ENCODE measurements around the gene LPCAT1.
A peak's percentile ranks its signal among the peaks of the same experiment; 100 is the strongest.

LPCAT1 gene

GRCh38 chr5:1480806-1481205 is 43.0 kb downstream of the LPCAT1 start:
- H3K4me3 ChIP-seq (ENCODE audit: low read depth, low read length) = no peak overlapping the region
- TF ChIP-seq, protein P1, sequence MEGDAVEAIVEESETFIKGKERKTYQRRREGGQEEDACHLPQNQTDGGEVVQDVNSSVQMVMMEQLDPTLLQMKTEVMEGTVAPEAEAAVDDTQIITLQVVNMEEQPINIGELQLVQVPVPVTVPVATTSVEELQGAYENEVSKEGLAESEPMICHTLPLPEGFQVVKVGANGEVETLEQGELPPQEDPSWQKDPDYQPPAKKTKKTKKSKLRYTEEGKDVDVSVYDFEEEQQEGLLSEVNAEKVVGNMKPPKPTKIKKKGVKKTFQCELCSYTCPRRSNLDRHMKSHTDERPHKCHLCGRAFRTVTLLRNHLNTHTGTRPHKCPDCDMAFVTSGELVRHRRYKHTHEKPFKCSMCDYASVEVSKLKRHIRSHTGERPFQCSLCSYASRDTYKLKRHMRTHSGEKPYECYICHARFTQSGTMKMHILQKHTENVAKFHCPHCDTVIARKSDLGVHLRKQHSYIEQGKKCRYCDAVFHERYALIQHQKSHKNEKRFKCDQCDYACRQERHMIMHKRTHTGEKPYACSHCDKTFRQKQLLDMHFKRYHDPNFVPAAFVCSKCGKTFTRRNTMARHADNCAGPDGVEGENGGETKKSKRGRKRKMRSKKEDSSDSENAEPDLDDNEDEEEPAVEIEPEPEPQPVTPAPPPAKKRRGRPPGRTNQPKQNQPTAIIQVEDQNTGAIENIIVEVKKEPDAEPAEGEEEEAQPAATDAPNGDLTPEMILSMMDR (IDR thresholded peaks at IDR 0.05; ENCODE audit: insufficient read depth, low read depth, low read length, missing control alignments) = no peak
- no peak for DNase-seq (ENCODE audit: low read depth)

DNA sequence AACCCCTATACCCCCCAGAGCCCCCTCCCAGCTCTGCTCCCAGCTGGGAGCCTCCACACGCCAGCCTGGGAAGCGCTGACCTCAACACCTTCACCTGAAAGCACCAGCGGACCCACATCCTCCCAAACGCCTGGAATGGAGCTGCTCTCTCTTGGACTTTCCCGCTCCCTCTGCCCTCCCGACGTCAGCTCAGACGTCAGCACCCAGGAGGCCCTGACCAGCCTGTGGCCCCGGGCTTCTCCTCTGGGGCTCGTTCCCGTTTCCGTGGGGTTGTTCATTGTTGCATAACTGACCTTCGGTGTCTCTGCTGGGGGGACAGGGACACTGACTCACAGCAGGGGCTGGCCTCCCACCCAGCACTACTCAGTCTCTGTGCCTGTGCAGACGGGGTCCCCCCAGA is 43.5 kb downstream of the LPCAT1 start:
- TF ChIP-seq, protein P1 (IDR thresholded peaks at IDR 0.05; ENCODE audit: insufficient read depth, low read depth, low read length, missing control alignments) = no peak

GRCh38 chr5:1479581-1480188 is 44.1 kb downstream of the LPCAT1 start:
- H3K4me3 ChIP-seq (ENCODE audit: low read depth, low read length) = no peak overlapping the region
- TF ChIP-seq, protein P1 (IDR thresholded peaks at IDR 0.05; ENCODE audit: insufficient read depth, low read depth, low read length, missing control alignments) = peak; percentile 70
- DNase-seq (ENCODE audit: low read depth) = peak; percentile 61

More for the DNA sequence above, 43.5 kb downstream of the LPCAT1 start:
- DNase-seq (ENCODE audit: low read depth) = no peak
- no peak overlapping the region for H3K4me3 ChIP-seq (ENCODE audit: low read depth, low read length)

- DNase-seq (ENCODE audit: low read depth) = no peak
- TF ChIP-seq, protein P1 (IDR thresholded peaks at IDR 0.05; ENCODE audit: insufficient read depth, low read depth, low read length, missing control alignments) = no peak
- H3K4me3 ChIP-seq (ENCODE audit: low read depth, low read length) = no peak overlapping the region
Observed at GRCh38 chr5:1479066-1479465, 44.7 kb downstream of the LPCAT1 start.

DNA sequence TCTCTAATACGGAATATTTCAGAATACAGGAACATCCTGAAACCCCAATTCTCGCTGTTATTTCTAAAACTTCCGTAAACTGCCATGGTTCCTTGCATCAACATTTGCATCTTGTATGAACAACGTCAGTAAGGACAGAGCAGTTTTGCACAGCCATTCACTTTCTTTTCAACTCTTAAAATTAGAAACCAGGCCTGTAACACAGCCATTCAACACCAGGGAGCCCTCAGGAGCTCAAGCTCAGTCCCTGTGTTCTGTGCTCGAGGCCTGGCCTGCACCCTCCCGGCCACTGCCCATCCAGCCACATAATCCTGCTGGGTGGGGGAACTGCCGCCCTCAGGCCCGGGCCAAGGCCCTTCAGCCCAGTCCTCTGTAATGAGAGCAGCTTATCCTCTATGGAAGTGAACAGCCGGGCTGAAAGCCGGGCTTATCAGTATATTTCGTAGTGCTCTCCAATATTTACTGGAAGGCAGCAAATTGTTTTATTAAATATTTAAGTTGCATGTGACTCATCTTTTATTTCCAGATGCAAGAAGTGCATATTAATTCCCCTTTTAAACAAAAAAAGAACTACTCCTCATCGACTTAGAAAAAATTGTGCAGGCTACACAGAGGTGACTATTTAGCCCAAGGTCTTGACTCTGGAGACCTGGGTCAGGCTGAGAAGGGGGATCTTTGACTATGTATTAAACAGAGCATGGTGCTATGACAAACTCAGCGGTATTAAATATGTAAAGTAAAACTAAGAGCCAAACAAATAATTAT is 45.3 kb downstream of the LPCAT1 start:
- no peak for DNase-seq (ENCODE audit: low read depth)
- H3K4me3 ChIP-seq (ENCODE audit: low read depth, low read length) = no peak overlapping the region
- TF ChIP-seq, protein P1 (IDR thresholded peaks at IDR 0.05; ENCODE audit: insufficient read depth, low read depth, low read length, missing control alignments) = no peak

- TF ChIP-seq, protein P1 (IDR thresholded peaks at IDR 0.05; ENCODE audit: insufficient read depth, low read depth, low read length, missing control alignments) = no peak
- DNase-seq (ENCODE audit: low read depth) = no peak
- H3K4me3 ChIP-seq (ENCODE audit: low read depth, low read length) = no peak overlapping the region
Observed at GRCh38 chr5:1477341-1477740, 46.4 kb downstream of the LPCAT1 start.

All from GM12865 (cell line).